GM18526 (cell line): ENCODE data around the gene COMMD6.

Source experiments
- POLR2A ChIP-seq: IDR thresholded peaks from 3 replicates; pipeline ENCODE4 v1.6.1; 2011; ENCODE audit not compliant: insufficient read length; ENCODE audit errors: extremely low read depth

The COMMD6 gene

GRCh38 chr13:75544681-75545330 is 7.2 kb upstream of the COMMD6 start:
- no peak for TF ChIP-seq POLR2A

DNA sequence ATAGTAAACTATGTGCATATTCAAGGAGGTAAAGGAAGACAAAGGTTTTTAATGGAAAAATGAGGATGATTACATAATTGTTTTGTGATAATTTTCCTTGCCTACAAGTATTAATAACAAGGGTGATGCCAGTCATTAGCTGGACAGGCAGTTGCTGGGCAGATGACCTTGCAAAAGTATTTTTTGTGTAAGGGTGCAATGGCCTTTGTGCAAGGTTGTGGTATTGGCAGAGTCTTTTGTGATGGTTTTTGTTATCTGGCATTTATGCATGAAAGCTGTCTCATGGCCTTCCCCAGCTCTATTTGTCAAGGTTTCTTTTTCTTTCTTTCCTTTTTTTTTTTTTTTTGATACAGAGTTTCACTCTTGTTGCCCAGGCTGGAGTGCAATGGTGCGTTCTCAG is 4.3 kb upstream of the COMMD6 start:
- TF ChIP-seq POLR2A, result no peak

GRCh38 chr13:75541287-75541686 is 3.6 kb upstream of the COMMD6 start:
- no peak for TF ChIP-seq POLR2A

DNA sequence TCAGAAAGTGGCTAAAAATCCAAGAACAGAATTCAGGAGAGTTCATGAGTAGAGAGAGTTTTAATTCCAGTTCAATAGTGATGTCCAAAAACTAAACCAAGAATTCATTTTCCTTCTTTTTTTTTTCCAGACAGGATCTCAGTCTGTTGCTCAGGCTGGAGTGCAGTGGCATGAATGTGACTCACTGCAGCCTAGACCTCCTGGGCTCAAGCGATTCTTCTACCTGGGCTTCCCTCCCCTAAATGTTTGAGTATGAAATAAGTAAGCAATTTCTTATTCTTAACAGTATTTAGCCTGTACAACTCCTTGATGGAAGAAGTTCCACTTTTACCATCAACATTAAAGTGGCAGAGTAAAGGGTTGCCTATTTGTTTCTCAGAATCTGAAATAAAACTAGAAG is 3.8 kb downstream of the COMMD6 start:
- TF ChIP-seq POLR2A, result no peak

DNA sequence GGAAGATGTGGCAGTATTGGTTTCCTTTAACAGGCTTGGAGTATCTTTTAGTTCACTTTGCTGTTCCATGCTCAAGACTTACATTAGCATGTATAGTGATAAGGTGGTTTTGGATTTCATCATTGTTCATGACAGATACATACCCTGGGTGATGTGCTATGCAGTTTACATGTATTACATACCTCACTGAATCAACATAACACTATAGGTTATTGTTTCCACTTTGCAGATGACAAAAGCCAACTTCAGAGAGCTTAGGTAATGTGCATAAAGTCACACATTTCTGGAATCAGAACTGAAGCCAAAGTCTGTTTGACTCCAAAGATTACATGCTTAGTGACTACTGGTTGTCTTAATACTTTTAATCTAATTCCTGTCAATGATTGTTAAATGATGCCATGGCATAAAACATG is 7.1 kb downstream of the COMMD6 start:
- TF ChIP-seq POLR2A, result no peak

GRCh38 chr13:75521956-75522355 is 15.7 kb downstream of the COMMD6 start:
- no peak for TF ChIP-seq POLR2A

GRCh38 chr13:75518439-75519088 is 19.1 kb downstream of the COMMD6 start:
- no peak for TF ChIP-seq POLR2A

DNA sequence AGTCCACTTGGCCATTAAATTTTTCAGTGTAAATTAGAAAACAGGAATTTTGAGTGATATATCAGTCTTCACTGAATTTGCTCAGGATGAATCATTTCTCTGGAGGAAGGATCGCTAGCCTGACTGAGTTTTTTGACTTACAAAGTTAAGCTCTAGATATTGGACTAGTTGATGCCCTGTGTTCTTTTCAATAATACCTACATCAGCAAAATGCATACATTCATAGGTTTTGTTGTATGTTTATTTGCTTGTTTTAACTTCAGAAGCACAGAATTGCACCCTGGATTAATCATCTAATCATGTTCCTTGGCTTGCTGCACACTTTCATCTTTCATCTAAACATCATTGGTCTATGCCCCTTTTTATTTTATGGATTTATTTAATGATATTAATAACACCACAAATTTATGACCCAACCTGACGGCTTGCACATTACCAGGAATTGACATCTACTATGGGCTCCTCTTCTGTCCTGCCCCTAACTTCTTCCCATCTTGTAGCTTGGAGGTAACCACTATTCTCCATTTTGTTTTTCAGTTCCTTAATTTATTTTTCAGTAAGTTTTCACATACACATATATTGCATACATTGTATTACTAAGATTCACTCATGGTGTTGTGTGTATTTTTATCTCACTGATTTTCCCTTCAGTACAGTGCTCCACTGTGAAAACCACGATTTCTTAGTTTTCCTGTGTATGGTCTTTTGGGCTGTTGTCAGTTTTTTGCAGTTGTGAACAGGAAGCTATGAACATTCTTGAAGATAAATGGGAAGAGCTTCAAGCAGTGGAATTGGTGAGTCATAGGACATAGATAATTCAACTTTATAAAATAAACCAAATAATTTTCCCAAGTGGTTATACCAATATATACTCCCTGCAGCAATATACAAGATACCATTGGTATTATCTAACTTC is 23.3 kb downstream of the COMMD6 start:
- TF ChIP-seq POLR2A, result no peak

DNA sequence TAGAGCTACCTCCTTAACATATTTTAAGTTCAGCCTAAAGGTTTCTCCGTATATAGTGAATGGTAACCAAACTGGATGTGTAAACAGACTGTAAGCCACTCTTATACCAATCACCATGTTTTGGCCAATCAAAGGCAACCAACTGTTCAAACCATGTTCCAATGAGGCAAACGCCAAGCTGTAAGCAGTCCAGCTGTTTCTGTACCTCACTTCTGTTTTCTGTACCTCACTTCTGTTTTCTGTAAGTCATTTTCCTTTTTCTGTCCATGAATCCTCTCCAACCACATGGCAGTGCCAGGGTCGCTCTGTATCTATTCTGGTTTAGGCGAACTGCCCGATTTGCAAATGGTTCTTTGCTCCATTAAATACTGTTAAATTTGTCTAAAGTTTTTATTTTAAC is 24.4 kb downstream of the COMMD6 start:
- no peak for TF ChIP-seq POLR2A

GRCh38 chr13:75512253-75512652 is 25.4 kb downstream of the COMMD6 start:
- TF ChIP-seq POLR2A, result no peak

GRCh38 chr13:75511051-75511625 is 26.5 kb downstream of the COMMD6 start:
- no peak for TF ChIP-seq POLR2A

GRCh38 chr13:75508002-75508548 is 29.6 kb downstream of the COMMD6 start:
- no peak for TF ChIP-seq POLR2A

- no peak for TF ChIP-seq POLR2A
Measured at GRCh38 chr13:75507027-75508001, 30.3 kb downstream of the COMMD6 start.

DNA sequence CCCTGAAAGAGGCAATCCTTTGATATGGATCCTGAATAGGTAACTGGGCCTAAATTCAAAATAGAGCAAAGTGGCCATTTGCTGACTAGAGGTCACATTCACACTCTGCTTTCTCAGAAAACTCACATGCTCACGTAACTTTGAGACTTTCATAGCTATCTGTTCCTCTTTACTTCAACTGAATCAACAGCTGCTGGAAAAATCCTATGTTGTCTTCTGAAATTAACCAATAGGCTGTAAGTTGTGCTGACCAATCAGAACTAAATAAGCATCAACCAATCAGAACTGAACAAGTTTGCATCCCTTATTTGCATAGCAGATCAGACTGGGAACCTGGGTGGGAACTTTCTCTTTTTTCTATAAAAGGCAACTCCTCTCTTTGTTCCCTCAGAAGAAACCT is 31.6 kb downstream of the COMMD6 start:
- no peak for TF ChIP-seq POLR2A

- no peak for TF ChIP-seq POLR2A
Measured at GRCh38 chr13:75505327-75505726, 32.3 kb downstream of the COMMD6 start.

- no peak for TF ChIP-seq POLR2A
Measured at GRCh38 chr13:75495938-75496337, 41.7 kb downstream of the COMMD6 start.
